Measurements from ENCODE around the gene GNA12.

- TF ChIP-seq, protein P1, sequence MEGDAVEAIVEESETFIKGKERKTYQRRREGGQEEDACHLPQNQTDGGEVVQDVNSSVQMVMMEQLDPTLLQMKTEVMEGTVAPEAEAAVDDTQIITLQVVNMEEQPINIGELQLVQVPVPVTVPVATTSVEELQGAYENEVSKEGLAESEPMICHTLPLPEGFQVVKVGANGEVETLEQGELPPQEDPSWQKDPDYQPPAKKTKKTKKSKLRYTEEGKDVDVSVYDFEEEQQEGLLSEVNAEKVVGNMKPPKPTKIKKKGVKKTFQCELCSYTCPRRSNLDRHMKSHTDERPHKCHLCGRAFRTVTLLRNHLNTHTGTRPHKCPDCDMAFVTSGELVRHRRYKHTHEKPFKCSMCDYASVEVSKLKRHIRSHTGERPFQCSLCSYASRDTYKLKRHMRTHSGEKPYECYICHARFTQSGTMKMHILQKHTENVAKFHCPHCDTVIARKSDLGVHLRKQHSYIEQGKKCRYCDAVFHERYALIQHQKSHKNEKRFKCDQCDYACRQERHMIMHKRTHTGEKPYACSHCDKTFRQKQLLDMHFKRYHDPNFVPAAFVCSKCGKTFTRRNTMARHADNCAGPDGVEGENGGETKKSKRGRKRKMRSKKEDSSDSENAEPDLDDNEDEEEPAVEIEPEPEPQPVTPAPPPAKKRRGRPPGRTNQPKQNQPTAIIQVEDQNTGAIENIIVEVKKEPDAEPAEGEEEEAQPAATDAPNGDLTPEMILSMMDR (conservative IDR thresholded peaks at IDR 0.05), result no peak
- TF ChIP-seq ZFX (IDR thresholded peaks at IDR 0.05), result no peak
These were observed 26.4 kb upstream of the GNA12 start for GRCh38 chr7:2870471-2870931.
